ENCODE results near the gene HCN1.

The HCN1 gene

DNA sequence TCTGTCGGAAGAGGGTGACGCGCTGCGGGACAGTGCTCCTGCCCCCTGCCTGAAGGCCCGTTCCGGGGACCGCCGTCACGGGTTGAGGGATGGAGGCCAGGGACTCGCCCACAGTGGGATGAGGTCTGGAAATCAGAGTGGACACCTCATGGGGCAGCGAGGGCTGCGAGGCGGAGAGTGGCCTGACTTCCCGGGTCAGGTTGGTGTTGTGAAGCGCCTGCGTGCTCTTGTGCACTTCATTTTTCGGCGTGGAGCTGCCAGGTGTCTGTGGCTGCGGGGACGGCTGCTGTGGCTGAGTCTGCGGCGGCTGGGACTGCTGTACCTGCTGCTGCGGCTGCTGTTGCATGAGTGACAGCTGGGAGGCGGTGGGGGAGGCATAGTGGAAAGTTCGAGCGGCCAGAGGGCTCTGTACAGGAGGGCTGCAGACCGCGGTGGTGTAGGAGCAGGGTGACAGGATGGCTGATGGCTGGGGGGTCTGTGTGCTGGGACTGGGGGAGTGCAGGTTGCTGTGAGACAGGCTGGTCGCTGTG lies 434.1 kb downstream of the HCN1 start:
- DNase-seq (ENCODE audit: insufficient read length, low spot score) (no peak), FAIRE-seq (no peak)
- no peak for TF ChIP-seq POLR2A (IDR thresholded peaks at IDR 0.05; ENCODE audit: low read depth, low read length)

DNA sequence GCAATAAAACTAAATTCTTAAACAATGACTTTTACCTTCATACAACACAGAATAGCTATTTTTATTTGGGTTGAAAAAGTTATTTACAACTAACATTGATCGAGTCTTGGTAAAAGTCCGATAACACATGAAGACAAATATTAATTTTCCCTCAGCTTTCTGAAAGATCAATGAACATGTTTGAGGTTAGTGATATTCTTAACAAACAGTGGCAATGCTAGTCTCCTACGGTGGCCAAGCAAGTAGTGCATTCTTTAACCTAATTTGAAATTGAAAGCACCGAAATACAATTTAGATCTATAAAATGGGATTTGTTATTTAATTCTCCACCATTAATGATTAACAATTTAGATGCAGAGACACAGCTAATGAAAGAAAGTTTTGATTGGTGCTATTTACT lies 435.1 kb downstream of the HCN1 start:
- no peak for TF ChIP-seq POLR2A (IDR thresholded peaks at IDR 0.05; ENCODE audit: low read depth, low read length)
- FAIRE-seq (no peak), DNase-seq (ENCODE audit: insufficient read length, low spot score) (no peak)

DNA sequence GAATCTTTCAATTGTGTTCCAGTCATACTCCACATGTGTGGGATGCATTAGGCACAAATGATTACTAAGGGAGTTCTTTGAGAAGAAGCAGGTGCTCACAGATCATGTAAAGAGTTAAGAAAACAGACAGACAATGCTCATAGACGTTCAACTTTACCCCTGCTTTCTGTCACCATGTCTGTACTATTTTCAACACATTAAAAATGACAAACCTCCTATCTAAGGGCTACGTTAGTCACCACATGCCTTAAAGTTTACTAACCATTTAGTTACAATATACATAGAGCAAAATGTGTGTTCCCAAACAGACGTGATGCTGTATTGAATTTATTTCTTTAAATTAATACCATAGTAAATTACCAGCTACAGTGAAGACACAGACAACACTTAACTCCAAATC lies 435.9 kb downstream of the HCN1 start:
- no peak for TF ChIP-seq POLR2A (IDR thresholded peaks at IDR 0.05; ENCODE audit: low read depth, low read length)
- no peak for FAIRE-seq

DNA sequence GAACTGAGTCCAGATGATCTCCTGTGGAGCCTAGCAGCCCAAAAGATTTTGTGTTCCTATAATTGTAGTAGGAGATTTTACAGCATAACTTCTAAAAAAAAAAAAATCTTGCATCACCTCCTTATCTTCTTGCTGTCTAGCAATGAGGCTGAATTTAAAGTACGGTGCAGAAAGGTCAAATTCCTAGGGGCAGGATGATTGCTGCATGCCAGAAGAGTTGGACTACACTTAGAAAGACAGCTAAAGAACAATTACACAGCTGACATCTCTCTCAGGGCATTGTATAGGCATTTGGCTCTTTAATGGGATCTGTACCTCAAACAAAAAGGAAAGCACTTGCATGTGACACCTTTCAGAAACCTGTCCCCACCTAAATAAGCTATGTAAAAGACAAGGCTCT lies 443.2 kb downstream of the HCN1 start:
- TF ChIP-seq POLR2A (IDR thresholded peaks at IDR 0.05; ENCODE audit: low read depth, low read length): no peak
- no peak for DNase-seq (ENCODE audit: insufficient read length, low spot score)
- no peak for FAIRE-seq

More for the DNA sequence above, 435.9 kb downstream of the HCN1 start:
- DNase-seq (ENCODE audit: insufficient read length, low spot score): no peak

DNA sequence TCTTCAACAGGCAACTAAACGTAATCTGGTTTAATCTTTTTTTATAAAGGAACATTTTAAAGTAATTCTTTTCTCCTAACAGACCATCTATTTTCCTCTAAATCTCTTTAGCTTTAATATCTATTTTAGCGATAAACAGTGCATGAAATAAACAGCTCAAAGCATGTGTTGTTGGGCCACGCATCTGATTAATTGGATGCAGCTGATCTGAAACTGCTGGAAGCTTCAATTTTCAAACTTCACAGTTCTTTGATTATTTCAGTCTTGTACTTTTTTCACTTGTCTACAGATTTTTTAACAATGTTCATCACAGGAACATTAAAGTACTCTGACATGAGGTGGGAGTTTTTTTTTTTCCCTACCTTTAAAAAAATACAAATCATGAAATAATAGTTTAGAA lies 443.6 kb downstream of the HCN1 start:
- TF ChIP-seq POLR2A (IDR thresholded peaks at IDR 0.05; ENCODE audit: low read depth, low read length): no peak
- no peak for FAIRE-seq
- no peak for DNase-seq (ENCODE audit: insufficient read length, low spot score)

DNA sequence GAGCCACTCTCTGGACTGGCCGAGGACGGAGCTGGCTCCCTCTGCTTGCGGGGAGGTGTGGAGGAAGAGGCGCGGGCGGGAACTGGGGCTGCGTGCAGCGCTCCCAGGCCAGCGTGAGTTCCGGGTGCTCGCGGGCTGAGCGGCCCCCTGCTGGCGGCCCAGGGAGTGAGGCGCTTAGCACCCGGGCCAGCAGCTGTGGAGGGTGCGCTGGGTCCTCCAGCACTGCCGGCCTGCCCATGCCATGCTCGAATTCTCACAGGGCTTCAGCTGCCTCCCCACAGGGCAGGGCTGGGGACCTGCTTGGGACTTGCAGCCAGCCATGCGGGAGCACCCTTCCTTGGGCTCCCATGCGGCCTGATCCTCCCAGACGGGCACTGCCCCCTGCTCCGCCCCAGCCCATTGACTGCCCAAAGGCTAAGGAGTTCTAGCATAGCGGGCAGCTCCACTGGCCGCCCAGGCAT lies 470.6 kb downstream of the HCN1 start:
- DNase-seq (ENCODE audit: insufficient read length, low spot score) (no peak), FAIRE-seq (no peak)
- no peak for TF ChIP-seq POLR2A (IDR thresholded peaks at IDR 0.05; ENCODE audit: low read depth, low read length)

DNA sequence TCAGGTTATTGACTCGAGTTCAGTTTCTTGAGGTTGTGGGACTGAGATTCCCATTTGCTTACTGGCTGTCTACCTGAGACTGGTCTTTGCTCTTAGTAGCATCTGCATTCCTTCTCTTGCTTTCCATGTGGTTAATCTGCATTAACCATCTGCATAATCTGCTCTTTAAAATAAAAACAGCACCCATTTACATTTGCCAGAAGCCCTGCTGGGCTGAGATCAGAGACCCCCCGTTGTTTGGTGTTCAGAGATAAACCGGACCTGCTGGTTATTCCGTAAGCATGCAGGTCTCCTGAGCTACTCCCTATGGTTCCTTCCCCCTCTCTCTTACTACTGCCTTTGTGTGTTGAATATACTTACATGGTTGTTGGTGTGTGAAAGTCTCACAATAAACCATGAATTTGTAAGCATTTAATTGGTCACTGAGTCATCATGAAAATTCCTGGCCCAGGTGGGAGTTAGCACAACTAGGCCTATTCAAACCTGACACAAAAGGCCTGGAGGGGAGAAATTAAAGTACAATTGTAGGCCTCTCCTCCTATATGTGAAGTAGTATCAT lies 490.7 kb downstream of the HCN1 start:
- no peak for FAIRE-seq
- DNase-seq (ENCODE audit: insufficient read length, low spot score): no peak
- no peak for TF ChIP-seq POLR2A (IDR thresholded peaks at IDR 0.05; ENCODE audit: low read depth, low read length)
